ENCODE measurements around the gene TMEM174. TPM values are rescaled to one million over a fixed set of nuclear protein-coding genes. Genes with fewer than 3 reads are reported as not detected.

TMEM174 gene
- total and polyA plus RNA-seq, 4 donors: not detected

DNA sequence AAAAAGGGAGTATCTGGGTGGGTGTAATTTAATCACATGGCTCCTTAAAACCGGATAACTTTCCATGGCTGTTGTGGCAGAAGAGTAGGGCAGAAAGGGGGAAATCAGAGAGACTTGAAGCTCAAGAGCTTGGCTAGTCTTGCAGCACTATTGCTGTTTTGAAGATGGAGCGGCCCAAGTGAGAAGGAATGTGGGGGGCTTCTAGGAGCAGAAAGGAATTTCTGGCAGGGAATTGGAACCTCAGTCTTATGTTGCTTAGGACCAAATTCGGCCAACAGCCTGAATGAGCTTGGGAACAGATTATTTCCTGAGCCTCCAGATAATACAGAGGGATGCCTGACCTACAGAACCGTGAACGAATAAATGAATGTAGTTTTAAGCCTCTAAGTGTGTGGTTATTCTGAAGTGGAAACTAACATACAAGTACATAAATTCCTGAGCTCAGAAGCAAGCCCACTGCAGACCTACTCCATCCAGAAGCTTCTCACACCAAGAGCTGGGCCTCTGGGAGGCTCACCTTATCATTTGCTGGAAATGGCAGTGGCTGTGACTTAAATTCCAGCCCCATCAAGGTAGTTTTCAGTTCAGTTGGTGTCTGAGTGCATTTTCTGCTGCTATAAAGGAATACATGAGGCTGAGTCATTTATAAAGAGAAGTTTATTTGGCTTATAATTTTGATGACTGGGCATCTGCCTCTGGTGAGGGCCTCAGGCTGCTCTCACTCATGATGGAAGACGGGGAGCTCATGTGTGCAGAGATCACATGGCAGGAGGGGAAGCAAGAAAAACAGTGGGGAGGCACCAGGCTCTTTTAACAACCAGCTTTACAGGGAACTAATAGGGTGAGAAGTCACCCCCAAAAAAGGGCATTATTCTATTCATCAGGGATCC lies 15.3 kb upstream of the TMEM174 start:
- H3K4me3 ChIP-seq (ENCODE audit: low read depth in 1 of 3, low read length in 3 of 3): no peak overlapping the region

DNA sequence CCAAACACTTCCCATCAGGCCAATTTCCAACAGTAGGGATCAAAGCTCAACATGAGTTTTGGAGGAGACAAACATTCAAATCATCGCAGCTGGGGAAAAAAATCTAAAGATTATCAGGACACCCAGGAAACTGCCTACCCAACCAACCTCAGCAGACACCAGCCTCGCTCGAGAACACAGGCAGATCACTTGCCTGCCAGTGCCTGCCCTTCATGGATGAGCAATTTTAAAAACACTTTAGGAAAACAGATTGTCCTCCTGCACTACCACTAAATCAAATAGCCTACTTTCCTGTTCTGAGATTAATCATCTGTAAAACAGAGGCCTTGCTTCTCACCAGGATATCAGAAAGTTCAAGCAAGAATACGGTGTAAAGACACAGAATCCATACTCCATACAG lies 14.7 kb upstream of the TMEM174 start:
- H3K36me3 ChIP-seq (ENCODE audit: control insufficient read depth in 4 of 4, insufficient read depth in 3 of 4, low read depth in 1 of 4, low read length in 3 of 4): no peaks in the 10 kb centered on the region
- H3K4me3 ChIP-seq (ENCODE audit: low read depth in 1 of 3, low read length in 3 of 3): no peak overlapping the region
- no peaks in the 10 kb centered on the region for H3K27me3 ChIP-seq (ENCODE audit: control insufficient read depth in 4 of 4, insufficient read depth in 4 of 4, low read length in 3 of 4)
- DNase-seq (ENCODE audit: low spot score): no peak
- no peak overlapping the region for H3K27ac ChIP-seq (ENCODE audit: low read depth in 1 of 2, low read length in 2 of 2)
- TF ChIP-seq, protein P1, sequence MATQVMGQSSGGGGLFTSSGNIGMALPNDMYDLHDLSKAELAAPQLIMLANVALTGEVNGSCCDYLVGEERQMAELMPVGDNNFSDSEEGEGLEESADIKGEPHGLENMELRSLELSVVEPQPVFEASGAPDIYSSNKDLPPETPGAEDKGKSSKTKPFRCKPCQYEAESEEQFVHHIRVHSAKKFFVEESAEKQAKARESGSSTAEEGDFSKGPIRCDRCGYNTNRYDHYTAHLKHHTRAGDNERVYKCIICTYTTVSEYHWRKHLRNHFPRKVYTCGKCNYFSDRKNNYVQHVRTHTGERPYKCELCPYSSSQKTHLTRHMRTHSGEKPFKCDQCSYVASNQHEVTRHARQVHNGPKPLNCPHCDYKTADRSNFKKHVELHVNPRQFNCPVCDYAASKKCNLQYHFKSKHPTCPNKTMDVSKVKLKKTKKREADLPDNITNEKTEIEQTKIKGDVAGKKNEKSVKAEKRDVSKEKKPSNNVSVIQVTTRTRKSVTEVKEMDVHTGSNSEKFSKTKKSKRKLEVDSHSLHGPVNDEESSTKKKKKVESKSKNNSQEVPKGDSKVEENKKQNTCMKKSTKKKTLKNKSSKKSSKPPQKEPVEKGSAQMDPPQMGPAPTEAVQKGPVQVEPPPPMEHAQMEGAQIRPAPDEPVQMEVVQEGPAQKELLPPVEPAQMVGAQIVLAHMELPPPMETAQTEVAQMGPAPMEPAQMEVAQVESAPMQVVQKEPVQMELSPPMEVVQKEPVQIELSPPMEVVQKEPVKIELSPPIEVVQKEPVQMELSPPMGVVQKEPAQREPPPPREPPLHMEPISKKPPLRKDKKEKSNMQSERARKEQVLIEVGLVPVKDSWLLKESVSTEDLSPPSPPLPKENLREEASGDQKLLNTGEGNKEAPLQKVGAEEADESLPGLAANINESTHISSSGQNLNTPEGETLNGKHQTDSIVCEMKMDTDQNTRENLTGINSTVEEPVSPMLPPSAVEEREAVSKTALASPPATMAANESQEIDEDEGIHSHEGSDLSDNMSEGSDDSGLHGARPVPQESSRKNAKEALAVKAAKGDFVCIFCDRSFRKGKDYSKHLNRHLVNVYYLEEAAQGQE (IDR thresholded peaks at IDR 0.05): no peak
- TF ChIP-seq, protein P2, sequence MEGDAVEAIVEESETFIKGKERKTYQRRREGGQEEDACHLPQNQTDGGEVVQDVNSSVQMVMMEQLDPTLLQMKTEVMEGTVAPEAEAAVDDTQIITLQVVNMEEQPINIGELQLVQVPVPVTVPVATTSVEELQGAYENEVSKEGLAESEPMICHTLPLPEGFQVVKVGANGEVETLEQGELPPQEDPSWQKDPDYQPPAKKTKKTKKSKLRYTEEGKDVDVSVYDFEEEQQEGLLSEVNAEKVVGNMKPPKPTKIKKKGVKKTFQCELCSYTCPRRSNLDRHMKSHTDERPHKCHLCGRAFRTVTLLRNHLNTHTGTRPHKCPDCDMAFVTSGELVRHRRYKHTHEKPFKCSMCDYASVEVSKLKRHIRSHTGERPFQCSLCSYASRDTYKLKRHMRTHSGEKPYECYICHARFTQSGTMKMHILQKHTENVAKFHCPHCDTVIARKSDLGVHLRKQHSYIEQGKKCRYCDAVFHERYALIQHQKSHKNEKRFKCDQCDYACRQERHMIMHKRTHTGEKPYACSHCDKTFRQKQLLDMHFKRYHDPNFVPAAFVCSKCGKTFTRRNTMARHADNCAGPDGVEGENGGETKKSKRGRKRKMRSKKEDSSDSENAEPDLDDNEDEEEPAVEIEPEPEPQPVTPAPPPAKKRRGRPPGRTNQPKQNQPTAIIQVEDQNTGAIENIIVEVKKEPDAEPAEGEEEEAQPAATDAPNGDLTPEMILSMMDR (IDR thresholded peaks at IDR 0.05; ENCODE audit: low read depth, low read length, missing input control): no peak
- TF ChIP-seq EGR1 (IDR thresholded peaks at IDR 0.05; ENCODE audit: low read depth in 2 of 2) (no peak), YY1 (IDR thresholded peaks at IDR 0.05) (no peak), FOXA2 (IDR thresholded peaks at IDR 0.05) (no peak), NR2F2 (IDR thresholded peaks at IDR 0.05) (no peak)
- H3K4me1 ChIP-seq (ENCODE audit: control insufficient read depth in 4 of 4, insufficient read depth in 4 of 4, low read length in 3 of 4): no peaks in the 10 kb centered on the region
- H3K9me3 ChIP-seq (ENCODE audit: control insufficient read depth in 4 of 4, low read length in 3 of 4): no peaks in the 10 kb centered on the region
- no peak overlapping the region for H3K9ac ChIP-seq (ENCODE audit: low read depth in 1 of 2, low read length in 2 of 2)
- WGBS: 93% methylated on average over 4 of the region's 4 CpGs

More for the DNA sequence above, 15.3 kb upstream of the TMEM174 start:
- Histone ChIP-seq H3K9ac (ENCODE audit: low read depth in 1 of 2, low read length in 2 of 2) (no peak overlapping the region), H3K4me1 (ENCODE audit: control insufficient read depth in 4 of 4, insufficient read depth in 4 of 4, low read length in 3 of 4) (no peaks in the 10 kb centered on the region), H3K27ac (ENCODE audit: low read depth in 1 of 2, low read length in 2 of 2) (no peak overlapping the region), H3K9me3 (ENCODE audit: control insufficient read depth in 4 of 4, low read length in 3 of 4) (no peaks in the 10 kb centered on the region), H3K36me3 (ENCODE audit: control insufficient read depth in 4 of 4, insufficient read depth in 3 of 4, low read depth in 1 of 4, low read length in 3 of 4) (no peaks in the 10 kb centered on the region), H3K27me3 (ENCODE audit: control insufficient read depth in 4 of 4, insufficient read depth in 4 of 4, low read length in 3 of 4) (no peaks in the 10 kb centered on the region)
- TF ChIP-seq GABPA (IDR thresholded peaks at IDR 0.05 in 1 of 2, conservative IDR thresholded peaks at IDR 0.05 in 1 of 2) (no peak), HNF4A (conservative IDR thresholded peaks at IDR 0.05) (no peak), RXRA (IDR thresholded peaks at IDR 0.05) (no peak), SP1 (IDR thresholded peaks at IDR 0.05) (no peak), HNF4G (IDR thresholded peaks at IDR 0.05) (no peak)
- TF ChIP-seq, protein P1 (IDR thresholded peaks at IDR 0.05): no peak
- 87% methylated on average over 6 of the region's 6 CpGs for WGBS
- DNase-seq (ENCODE audit: low spot score): no peak
